Stromal cell of bone marrow (primary cell): ENCODE measurements around the gene LGALS3BP.
"Not testable (repeated sequence)": the region's sequence is repeated elsewhere in the genome, so short reads cannot be mapped to it uniquely, and the experiment has no call there.

Source experiments
- DNase-seq: peaks from one replicate; pipeline ENCODE4 v3.0.0-alpha.2; 2012; ENCODE audit warnings: low read depth

The LGALS3BP gene

GRCh38 chr17:78962345-78962983, 17.3 kb downstream of the LGALS3BP start:
- DNase-seq, result peak; percentile 50

GRCh38 chr17:78961571-78961970, 18.2 kb downstream of the LGALS3BP start:
- no peak for DNase-seq

GRCh38 chr17:78960928-78961327, 18.8 kb downstream of the LGALS3BP start:
- DNase-seq, result no peak

- DNase-seq, result no peak
Observed at GRCh38 chr17:78959803-78960202, 19.9 kb downstream of the LGALS3BP start.

- DNase-seq, result no peak
Observed at GRCh38 chr17:78958641-78959127, 21.0 kb downstream of the LGALS3BP start.

- DNase-seq, result no peak
Observed at GRCh38 chr17:78957128-78957527, 22.6 kb downstream of the LGALS3BP start.

- no peak for DNase-seq
Observed at GRCh38 chr17:78956254-78956653, 23.5 kb downstream of the LGALS3BP start.

- no peak for DNase-seq
Observed at GRCh38 chr17:78954684-78955083, 25.0 kb downstream of the LGALS3BP start.

- DNase-seq, result no peak
Observed at GRCh38 chr17:78953356-78954350, 26.1 kb downstream of the LGALS3BP start.

GRCh38 chr17:78952706-78953105, 27.0 kb downstream of the LGALS3BP start:
- no peak for DNase-seq

- DNase-seq, result no peak
Observed at GRCh38 chr17:78951967-78952551, 27.7 kb downstream of the LGALS3BP start.

GRCh38 chr17:78950870-78951269, 28.9 kb downstream of the LGALS3BP start:
- no peak for DNase-seq

GRCh38 chr17:78947235-78948149, 32.2 kb downstream of the LGALS3BP start:
- no peak for DNase-seq

- DNase-seq, result no peak
Observed at GRCh38 chr17:78946631-78947030, 33.1 kb downstream of the LGALS3BP start.

GRCh38 chr17:78946131-78946530, 33.6 kb downstream of the LGALS3BP start:
- DNase-seq, result no peak

GRCh38 chr17:78945455-78945854, 34.3 kb downstream of the LGALS3BP start:
- not testable (repeated sequence) for DNase-seq

GRCh38 chr17:78944956-78945355, 34.8 kb downstream of the LGALS3BP start:
- DNase-seq, result no peak

- no peak for DNase-seq
Observed at GRCh38 chr17:78944026-78944425, 35.7 kb downstream of the LGALS3BP start.

GRCh38 chr17:78940708-78941107, 39.0 kb downstream of the LGALS3BP start:
- no peak for DNase-seq

- DNase-seq, result no peak
Observed at GRCh38 chr17:78940258-78940657, 39.5 kb downstream of the LGALS3BP start.

- DNase-seq, result peak; percentile 47
Observed at GRCh38 chr17:78939615-78940014, 40.1 kb downstream of the LGALS3BP start.

- DNase-seq, result no peak
Observed at GRCh38 chr17:78937561-78937960, 42.2 kb downstream of the LGALS3BP start.
